Measurements from ENCODE around the gene CLIC6. TPM values are rescaled to one million over a fixed set of nuclear protein-coding genes. Genes with fewer than 3 reads are reported as not detected.

CLIC6 gene
- total RNA-seq, 2 experiments from 2014 or later: not detected

- CTCF ChIA-PET (ENCODE audit: unreplicated experiment): interaction anchor here (0.7 kb wide), 1 partner anchor 1059 kb away, joined by 3 read pairs; no protein-coding TSS in a partner anchor
- Histone ChIP-seq H3K9me3 (ENCODE audit: low read length) (no peaks in the 10 kb centered on the region), H3K79me2 (ENCODE audit: insufficient read depth, low read depth, low read length) (no peaks in the 10 kb centered on the region), H3K36me3 (ENCODE audit: insufficient read depth, low read length) (no peaks in the 10 kb centered on the region), H3K4me1 (ENCODE audit: insufficient read depth, low read length, poor library complexity, severe bottlenecking) (no peaks in the 10 kb centered on the region), H3K4me2 (ENCODE audit: low read length) (no peak overlapping the region), H3K27ac (ENCODE audit: low read depth, low read length, poor library complexity, severe bottlenecking) (no peak overlapping the region), H4K20me1 (ENCODE audit: insufficient read depth, low read length) (no peaks in the 10 kb centered on the region), H2AFZ (ENCODE audit: low read length) (no peak overlapping the region), H3K9me2 (ENCODE audit: insufficient read depth, low read length) (no peaks in the 10 kb centered on the region), H3K4me3 (ENCODE audit: low read depth, low read length, poor library complexity, severe bottlenecking) (no peak overlapping the region)
- BruUV-seq (replicated peaks): no TSS peak
- TF ChIP-seq EZH2phosphoT487 (IDR thresholded peaks at IDR 0.05; ENCODE audit: borderline replicate concordance, low read depth, low read length) (no peak), CTCF (conservative IDR thresholded peaks at IDR 0.05; ENCODE audit: low read length) (no peak)
- POLR2A ChIA-PET: interaction anchor here (1.9 kb wide), 1 partner anchor 24 kb away, joined by 4 read pairs; no protein-coding TSS in a partner anchor
- intact Hi-C loops (cut with micrococcal nuclease; ENCODE audit: unreplicated experiment): loop anchor here (2.0 kb wide), 1 partner anchor 1149 kb away; no protein-coding TSS in a partner anchor
- DNase-seq (ENCODE audit: low spot score): no peak
Observed at GRCh38 chr21:34691390-34692032, 22.7 kb downstream of the CLIC6 start.

- no peak for DNase-seq (ENCODE audit: low spot score)
- BruUV-seq (replicated peaks): no TSS peak
- POLR2A ChIA-PET: no interaction called here
- H3K4me1 ChIP-seq (ENCODE audit: insufficient read depth, low read length, poor library complexity, severe bottlenecking): no peaks in the 10 kb centered on the region
- no peak overlapping the region for H3K4me2 ChIP-seq (ENCODE audit: low read length)
- H3K9me2 ChIP-seq (ENCODE audit: insufficient read depth, low read length): no peaks in the 10 kb centered on the region
- H3K9me3 ChIP-seq (ENCODE audit: low read length): no peaks in the 10 kb centered on the region
- H3K79me2 ChIP-seq (ENCODE audit: insufficient read depth, low read depth, low read length): no peaks in the 10 kb centered on the region
- H3K27ac ChIP-seq (ENCODE audit: low read depth, low read length, poor library complexity, severe bottlenecking): no peak overlapping the region
- H3K36me3 ChIP-seq (ENCODE audit: insufficient read depth, low read length): no peaks in the 10 kb centered on the region
- intact Hi-C loops (cut with micrococcal nuclease; ENCODE audit: unreplicated experiment): loop anchor here (2.0 kb wide), 1 partner anchor 1148 kb away; no protein-coding TSS in a partner anchor
- no peak overlapping the region for H3K4me3 ChIP-seq (ENCODE audit: low read depth, low read length, poor library complexity, severe bottlenecking)
- no peaks in the 10 kb centered on the region for H4K20me1 ChIP-seq (ENCODE audit: insufficient read depth, low read length)
- H2AFZ ChIP-seq (ENCODE audit: low read length): no peak overlapping the region
- no peak for TF ChIP-seq CTCF (conservative IDR thresholded peaks at IDR 0.05; ENCODE audit: low read length)
- TF ChIP-seq EZH2phosphoT487 (IDR thresholded peaks at IDR 0.05; ENCODE audit: borderline replicate concordance, low read depth, low read length): no peak
- CTCF ChIA-PET (ENCODE audit: unreplicated experiment): interaction anchor here (0.7 kb wide), 1 partner anchor 1058 kb away, joined by 3 read pairs; no protein-coding TSS in a partner anchor
Observed at GRCh38 chr21:34692458-34693020, 23.7 kb downstream of the CLIC6 start.

Measured in OCI-LY7 (cell line).